GM18498 (cell line): ENCODE results near the gene ME3.
"Not testable (repeated sequence)": the region's sequence is repeated elsewhere in the genome, so short reads cannot be mapped to it uniquely, and the experiment has no call there.

Source experiments
- ATAC-seq: cut with Tn5 transposase; IDR thresholded peaks from one replicate; pipeline ENCODE4 v1.9.1; 2021; ENCODE audit warnings: mild to moderate bottlenecking, moderate library complexity; ENCODE audit not compliant: unreplicated experiment

Gene ME3

GRCh38 chr11:86623736-86624135 is 48.7 kb downstream of the ME3 start:
- no peak for ATAC-seq

DNA sequence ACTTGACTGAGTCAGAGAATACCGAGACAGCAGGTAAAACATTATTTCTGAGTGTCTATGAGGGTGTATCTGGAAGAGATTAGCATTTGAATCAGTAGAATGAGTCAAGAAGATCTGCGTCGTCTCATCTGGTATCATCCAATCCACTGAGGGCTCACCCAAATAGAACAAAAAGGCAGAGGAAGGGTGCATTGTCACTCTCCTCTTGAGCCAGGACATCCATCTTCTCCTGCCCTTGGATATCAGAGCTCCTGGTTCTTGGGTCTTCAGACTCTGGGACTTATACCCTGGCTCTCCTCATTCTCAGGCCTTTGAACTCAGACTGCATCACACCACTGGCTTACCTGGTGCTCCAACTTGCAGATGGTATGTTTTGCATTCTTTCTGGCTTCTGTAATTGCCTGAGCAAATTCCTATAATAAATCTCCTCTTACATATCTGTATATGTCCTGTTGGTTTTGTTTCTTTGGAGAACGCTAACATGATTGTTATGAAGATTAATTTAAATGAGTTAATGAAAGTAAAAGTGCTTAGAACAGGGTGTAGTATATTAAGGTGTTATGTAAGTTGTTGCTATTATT is 49.3 kb downstream of the ME3 start:
- ATAC-seq: no peak

GRCh38 chr11:86621854-86622253 is 50.6 kb downstream of the ME3 start:
- no peak for ATAC-seq

- ATAC-seq: no peak
Measured at GRCh38 chr11:86620891-86621521, 51.4 kb downstream of the ME3 start.

GRCh38 chr11:86619428-86619827 is 53.0 kb downstream of the ME3 start:
- ATAC-seq: not testable (repeated sequence)

DNA sequence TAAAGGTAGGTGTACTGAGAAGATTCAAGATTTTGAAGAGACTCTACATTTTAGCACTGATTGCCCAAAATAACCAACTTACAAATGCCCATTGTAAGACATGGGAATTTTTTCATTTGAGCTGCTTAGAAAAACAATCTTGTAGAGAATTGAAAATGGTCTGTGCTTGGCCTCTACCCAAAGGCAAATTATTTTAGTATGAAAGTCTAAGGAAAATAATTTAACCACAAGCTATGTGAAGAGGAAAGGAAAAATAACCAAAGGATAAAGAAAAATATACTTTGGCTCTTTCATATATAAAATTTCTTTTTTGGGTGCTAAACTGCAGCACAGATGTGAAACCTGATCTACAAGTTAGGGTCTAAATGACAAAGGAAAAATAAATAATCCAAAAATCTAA is 54.9 kb downstream of the ME3 start:
- ATAC-seq: no peak

DNA sequence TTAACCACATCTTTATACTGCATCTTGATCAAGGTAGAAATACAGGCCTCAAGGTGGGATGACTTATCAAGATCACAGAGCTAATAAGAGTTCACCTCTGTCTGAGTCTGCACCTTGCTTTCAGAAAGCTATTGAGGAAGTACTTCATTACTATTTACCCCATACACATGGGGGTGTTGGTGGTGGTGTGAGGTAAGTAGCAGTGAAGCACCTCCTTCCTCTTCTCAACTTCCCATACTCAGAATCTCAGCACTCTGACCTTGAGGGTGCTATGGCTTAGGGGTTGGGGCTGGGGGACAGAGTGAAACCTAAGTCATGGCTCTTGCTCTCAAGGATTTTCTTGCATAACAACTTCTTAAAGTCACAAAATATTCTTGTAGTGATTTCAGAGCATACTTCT is 56.9 kb downstream of the ME3 start:
- ATAC-seq: no peak

GRCh38 chr11:86610559-86611341 is 61.7 kb downstream of the ME3 start:
- ATAC-seq: no peak

DNA sequence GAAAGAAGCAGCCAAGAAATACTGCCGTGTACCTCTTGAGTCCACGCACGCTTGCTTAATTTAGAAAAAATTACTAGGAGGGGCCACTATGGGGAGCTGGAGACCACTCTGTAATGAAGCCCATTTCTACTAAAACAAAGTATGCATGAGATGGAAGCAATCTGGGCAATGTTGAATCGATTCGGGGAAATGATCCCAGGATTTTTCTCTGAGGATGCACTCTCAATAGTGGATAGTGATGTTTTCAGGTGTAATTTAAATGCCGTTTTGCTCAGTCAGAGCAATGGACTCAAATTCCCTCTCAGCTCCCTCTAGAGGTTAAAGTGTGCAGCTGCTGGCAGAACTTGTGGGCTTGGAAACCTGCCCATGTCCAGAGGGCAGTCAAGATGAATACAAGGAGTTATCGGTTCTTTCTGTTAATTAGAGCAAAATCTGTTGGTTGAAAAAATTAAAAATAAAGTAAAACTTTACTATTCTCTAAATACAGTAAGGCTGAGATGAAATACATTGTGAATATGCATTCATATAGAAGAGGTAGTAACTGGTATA is 64.1 kb downstream of the ME3 start:
- peak; percentile 95 for ATAC-seq

- no peak for ATAC-seq
Measured at GRCh38 chr11:86606836-86607481, 65.5 kb downstream of the ME3 start.

DNA sequence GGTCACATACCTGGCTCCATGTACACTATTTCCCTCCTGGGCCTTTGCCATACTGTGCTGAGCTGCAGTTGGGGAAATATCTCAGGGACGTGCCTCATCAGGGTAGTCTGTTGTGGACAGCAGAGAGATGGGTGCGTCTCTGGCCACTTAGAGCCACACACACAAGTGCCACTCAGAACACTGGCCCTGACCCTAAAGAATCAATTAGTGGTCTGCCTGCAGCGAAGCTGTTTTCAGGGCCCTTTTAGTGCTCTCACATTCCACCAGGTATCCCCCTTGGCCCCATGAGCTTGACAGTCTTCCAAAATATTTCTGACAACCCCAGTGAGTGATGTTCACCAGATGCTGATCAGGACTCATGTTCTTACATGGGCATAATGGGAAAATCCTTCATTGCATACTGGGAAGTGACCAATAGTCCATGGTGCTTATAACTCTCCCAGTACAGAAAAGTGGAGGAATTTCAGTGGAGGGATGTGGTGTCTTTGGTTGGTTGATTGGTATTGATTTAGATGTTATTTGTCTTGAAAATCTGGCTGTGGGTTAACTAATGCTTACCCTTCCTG is 66.1 kb downstream of the ME3 start:
- no peak for ATAC-seq

- ATAC-seq: no peak
Measured at GRCh38 chr11:86596861-86597586, 75.4 kb downstream of the ME3 start.

- no peak for ATAC-seq
Measured at GRCh38 chr11:86595955-86596354, 76.5 kb downstream of the ME3 start.

DNA sequence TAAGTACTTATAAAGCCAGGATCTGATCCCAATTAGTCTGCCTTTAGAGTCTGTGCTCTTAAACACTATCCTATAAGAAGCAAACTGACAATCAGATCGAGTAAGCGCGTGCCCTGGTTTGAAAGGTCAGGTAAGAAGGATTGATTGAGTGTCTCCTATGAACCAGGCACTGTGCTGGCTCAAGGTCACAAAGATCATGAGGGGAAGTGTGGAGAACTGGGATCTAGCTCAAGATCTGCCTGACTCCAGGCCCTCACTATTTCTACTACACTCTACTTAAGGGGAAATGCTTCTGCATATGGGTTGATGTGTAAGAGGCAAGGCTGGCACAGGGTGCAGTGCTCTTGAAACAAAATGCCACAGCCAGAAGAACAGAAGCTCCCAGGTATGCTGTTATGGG is 77.0 kb downstream of the ME3 start:
- no peak for ATAC-seq

- ATAC-seq: no peak
Measured at GRCh38 chr11:86594746-86595145, 77.7 kb downstream of the ME3 start.

DNA sequence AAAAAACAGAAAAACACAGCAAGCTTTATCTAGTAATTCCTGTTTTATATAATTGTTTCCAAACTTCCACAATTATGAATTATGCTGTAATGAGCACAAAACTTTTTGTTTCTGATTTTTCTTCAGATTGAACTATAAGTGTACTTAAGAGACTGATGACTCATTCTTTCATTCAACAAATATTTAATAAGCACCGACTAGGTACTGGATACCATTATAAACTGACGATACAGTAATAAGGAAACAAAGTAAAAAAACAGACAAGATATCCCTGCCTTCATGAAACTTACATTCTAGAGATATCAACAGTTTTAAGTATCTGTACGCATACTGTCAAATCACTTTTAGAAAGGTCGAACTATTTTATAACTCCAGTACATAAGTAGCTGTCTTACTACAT is 78.6 kb downstream of the ME3 start:
- ATAC-seq: no peak

DNA sequence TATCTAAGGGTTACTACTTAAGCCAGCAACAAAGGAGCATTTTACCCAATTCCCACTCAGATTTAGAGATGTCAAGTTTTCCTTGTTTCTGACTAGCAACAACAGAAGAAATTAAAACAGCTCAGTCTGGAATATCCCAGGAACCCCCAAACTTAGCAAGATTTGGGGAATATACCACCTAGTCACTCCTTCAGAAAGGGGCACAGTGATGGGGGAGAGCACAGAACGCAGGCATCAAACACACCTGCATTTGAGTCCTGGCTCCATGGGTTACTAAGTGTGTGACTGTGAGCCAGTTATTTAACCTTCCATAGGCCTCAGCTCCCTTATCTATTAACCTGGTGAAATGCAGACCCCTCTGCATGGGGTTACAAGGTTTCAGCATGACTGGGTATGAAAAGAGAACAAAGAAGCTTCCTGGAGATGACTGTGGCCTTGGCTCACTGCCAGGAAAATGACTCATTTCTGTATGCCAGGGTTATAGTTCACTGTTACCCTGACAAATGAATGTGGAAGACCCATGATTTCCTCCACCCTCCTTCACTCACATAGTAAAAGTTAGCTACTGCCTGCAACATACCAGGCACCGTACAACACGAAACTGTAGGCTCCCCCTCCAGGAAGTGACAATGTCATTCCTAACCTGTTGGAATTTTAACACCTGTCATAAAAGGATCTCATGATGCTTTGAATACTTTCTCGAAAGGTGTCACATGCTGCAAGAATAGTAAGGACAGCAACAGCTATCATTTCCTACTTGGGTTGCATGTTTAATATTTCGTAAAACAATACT is 79.6 kb downstream of the ME3 start:
- peak; percentile 93 for ATAC-seq

DNA sequence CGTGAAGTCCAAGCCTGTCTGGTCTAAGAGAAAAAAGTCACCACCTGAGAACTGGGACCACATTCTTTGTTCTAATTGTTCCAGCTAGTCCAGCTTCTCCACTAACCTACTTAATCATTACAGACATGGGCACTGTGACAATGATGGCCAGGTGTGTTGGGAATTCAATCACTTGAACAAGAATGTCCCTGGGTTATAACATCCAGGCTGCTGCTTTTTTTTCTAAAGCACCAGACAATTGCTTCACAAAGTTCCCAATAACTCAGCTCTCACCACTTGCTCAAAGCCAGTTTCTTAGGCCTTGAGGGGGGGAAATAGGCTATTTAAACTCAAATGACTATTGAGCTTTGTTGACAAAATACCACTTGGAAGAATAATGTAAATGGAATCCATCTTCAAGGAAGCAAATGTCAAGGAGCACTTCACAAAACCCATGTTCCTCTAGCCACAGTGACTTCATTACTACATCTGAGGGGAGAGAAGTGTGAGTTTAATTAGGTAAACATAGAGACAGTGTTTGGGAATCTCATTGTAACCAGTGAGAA is 80.3 kb downstream of the ME3 start:
- no peak for ATAC-seq

- ATAC-seq: no peak
Measured at GRCh38 chr11:86591631-86592030, 80.8 kb downstream of the ME3 start.
